GM12891 (cell line): ENCODE data around the gene ATRNL1.

Source experiments
- DNase-seq: peaks from one replicate; pipeline ENCODE4 v3.0.0; 2011; ENCODE audit warnings: low spot score; ENCODE audit not compliant: insufficient read length
- FAIRE-seq: peaks from 2 replicates; lab custom pipeline; 2011; peaks lifted over from hg19 to GRCh38; lab: Jason Lieb, UNC
- PAX5 ChIP-seq: IDR thresholded peaks from 2 replicates; pipeline ENCODE4 v1.6.1; 2011; ENCODE audit warnings: low read length, moderate library complexity, mild to moderate bottlenecking; ENCODE audit not compliant: insufficient read depth, severe bottlenecking
- POLR2A ChIP-seq: IDR thresholded peaks from 2 replicates; pipeline ENCODE4 v1.6.1; 2011; ENCODE audit warnings: low read depth, low read length, control low read depth
- POLR2AphosphoS5 ChIP-seq: IDR thresholded peaks from 2 replicates; pipeline ENCODE4 v1.6.1; 2011; ENCODE audit warnings: low read depth, low read length, control low read depth
- POU2F2 ChIP-seq: IDR thresholded peaks from 2 replicates; pipeline ENCODE4 v1.6.1; 2011; ENCODE audit warnings: low read depth, mild to moderate bottlenecking, control low read depth, low read length, moderate library complexity
- SPI1 ChIP-seq: IDR thresholded peaks from 2 replicates; pipeline ENCODE4 v1.6.1; 2011; ENCODE audit warnings: low read depth, low read length, control low read depth
- TAF1 ChIP-seq: IDR thresholded peaks from 2 replicates; pipeline ENCODE4 v1.6.1; 2011; ENCODE audit warnings: low read depth, low read length, control low read depth

Gene ATRNL1

DNA sequence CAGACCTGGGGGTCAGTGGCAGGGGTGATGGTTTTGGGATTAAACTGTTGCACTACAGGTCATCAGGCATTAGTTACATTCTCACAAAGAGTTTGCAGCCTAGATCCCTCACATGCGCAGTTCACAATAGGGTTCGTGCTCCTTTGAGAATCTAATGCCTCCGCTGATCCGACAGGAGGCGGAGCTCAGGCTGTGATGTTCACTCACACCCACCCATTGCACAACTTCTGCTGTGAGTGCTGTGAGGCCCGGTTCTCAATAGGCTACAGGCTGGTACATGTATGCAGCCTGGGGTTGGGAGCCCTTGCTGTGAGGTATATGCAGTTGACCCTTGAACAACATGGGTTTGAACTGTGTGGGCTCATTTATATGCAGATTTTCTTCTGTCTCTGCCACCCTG, 763.4 kb downstream of the ATRNL1 start:
- no peak for TF ChIP-seq POLR2AphosphoS5
- TF ChIP-seq POU2F2 = no peak
- no peak for TF ChIP-seq POLR2A
- TF ChIP-seq PAX5 = no peak
- TF ChIP-seq TAF1 = no peak
- no peak for TF ChIP-seq SPI1
- FAIRE-seq = no peak
- DNase-seq = no peak

DNA sequence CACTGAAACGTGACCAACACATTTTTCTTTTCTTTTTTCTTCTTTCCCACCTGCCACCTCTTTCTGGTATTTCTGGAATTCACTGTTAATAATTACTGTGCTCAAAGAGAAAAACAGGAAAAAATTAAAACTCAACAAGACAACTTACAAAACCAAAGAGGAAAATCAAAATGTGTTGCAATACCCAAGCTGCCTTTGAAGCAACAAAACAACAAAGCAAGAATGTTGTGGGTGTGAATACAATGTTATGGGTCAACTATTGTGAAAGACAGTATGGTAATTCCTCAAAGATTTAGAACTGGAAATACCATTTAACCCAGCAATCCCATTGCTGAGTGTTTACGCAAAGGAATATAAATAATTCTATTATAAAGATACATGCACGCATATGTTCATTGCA, 764.7 kb downstream of the ATRNL1 start:
- no peak for DNase-seq
- no peak for FAIRE-seq
- TF ChIP-seq TAF1 = no peak
- no peak for TF ChIP-seq POLR2A
- TF ChIP-seq PAX5 = no peak
- TF ChIP-seq SPI1 = no peak
- TF ChIP-seq POU2F2 = no peak
- no peak for TF ChIP-seq POLR2AphosphoS5

DNA sequence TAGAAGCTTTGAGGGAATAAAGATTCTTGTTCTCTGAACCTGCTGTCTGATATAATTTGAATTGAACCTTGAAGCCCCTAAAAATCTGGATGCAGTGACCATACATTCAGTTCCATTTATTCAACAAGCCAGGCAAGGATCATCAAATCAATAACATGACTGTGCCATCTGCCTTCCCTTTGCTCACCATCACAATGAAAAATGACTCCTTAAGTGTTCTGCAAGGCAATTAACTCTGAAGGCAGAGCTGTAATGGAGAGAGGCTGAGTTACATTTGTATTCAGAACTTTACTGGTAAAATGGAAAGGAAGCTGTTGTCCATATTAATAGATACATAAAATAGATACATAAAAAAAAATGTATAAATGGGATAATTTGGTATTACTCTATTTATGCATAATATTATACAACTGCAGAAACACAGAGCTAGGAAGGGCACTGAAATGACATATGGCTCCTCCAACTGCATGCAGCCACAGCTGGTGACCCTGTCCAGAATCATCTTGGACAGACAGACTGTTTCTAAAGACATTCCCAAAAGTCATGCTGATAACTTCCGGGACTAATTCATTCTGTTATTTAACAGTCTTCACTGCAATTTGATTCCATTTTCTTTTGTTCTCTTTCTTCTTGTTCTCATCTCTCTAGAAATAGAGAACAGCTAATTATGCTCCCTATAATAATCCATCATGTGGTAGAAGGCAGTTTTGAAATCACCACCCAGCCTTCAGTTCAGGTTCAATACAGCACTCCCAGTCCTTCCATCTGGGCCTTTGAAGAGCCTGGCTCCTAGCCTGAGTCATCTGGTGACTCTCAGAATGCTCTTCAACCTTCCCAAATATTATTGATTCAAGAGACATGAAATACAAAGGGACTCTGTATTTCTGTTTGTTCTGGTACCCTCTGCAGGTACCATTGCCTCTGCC, 767.3 kb downstream of the ATRNL1 start:
- DNase-seq = no peak

DNA sequence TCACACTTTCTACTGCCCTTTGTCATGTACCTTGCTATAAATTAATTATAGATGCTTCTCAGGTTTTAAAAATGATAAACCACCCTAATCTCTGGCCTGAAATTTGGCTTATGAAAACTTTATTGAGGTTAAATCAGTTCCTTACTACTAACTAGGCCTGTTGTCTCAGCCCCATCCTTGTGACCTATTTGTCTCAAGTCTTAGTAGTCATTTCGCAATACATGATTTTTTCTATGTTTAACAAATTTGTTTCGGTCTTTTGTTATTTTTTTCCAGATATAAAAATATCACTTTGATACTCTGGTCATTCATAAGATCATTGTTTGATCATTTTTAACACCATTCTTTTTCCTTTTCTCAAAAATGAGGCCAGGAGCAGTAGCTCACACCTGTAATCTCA, 768.3 kb downstream of the ATRNL1 start:
- DNase-seq (no peak), FAIRE-seq (no peak)
- TF ChIP-seq PAX5 (no peak), POU2F2 (no peak), POLR2AphosphoS5 (no peak), SPI1 (no peak)

More for the DNA sequence above, 767.3 kb downstream of the ATRNL1 start:
- TF ChIP-seq PAX5 = no peak
- no peak for TF ChIP-seq SPI1
- no peak for TF ChIP-seq POU2F2
- no peak for TF ChIP-seq POLR2AphosphoS5
- TF ChIP-seq POLR2A = no peak
- no peak for TF ChIP-seq TAF1
- no peak for FAIRE-seq

DNA sequence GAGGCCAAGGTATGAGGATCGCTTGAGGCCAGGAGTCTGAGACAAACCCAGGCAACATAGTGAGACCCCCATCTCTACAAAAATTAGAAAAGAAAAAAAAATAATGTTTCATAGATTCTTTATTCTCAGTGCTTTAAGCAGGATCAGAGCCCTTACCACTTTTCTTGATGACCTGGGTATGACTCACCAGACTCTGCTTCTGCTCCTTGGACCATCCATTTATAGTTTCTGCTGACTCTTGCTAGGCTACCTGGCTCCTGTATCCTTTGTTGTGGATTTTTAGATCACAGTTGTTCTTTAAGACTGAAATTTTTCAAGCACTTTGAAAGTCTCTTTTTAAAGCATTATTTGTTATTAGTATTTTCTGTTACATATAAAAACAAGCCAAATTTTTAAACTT, 768.7 kb downstream of the ATRNL1 start:
- DNase-seq (no peak), FAIRE-seq (no peak)

DNA sequence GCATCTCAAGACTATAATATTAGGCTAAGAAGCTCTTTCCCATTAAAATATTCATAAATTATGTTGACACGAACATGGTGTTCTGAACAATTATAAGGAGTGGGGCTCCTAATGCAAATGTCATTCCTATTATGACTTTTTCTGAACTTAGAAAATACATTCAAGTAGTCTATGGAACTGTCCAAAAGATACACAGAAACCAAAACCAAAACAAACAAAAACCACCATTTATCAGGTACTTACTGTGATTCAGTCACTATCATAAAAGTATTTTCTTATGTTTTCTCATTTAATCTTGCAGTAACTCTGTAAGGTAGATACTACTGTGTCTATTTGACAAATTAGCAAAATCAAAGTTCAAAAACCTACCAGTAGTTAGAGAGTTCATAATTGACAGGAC, 773.0 kb downstream of the ATRNL1 start:
- FAIRE-seq = no peak

More for the DNA sequence above, 768.7 kb downstream of the ATRNL1 start:
- TF ChIP-seq POLR2A (no peak), POU2F2 (no peak), PAX5 (no peak), TAF1 (no peak), SPI1 (no peak), POLR2AphosphoS5 (no peak)

DNA sequence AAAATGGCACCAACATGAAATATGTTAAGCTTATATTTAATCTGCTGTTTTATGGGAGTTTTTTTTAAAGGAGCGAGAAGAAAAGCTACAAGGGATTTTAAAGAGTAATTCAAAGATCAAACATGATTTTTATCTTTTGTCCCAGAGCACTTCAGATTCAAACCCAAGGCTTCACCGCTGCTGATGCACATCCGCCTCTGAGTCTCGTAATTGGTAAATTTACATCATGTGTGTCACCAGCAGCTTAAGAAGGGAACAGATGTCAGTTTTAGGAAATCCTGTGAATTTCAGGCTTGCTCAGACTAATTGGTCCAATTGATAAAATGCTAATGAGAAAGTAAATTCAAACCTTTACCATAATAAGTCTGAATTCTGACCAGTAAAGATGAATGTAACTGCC, 773.5 kb downstream of the ATRNL1 start:
- DNase-seq (no peak), FAIRE-seq (no peak)
- TF ChIP-seq TAF1 (no peak), SPI1 (no peak), POU2F2 (no peak), PAX5 (no peak), POLR2A (no peak), POLR2AphosphoS5 (no peak)

More for the DNA sequence above, 773.0 kb downstream of the ATRNL1 start:
- TF ChIP-seq POLR2A = no peak
- no peak for TF ChIP-seq POU2F2
- TF ChIP-seq SPI1 = no peak
- no peak for TF ChIP-seq POLR2AphosphoS5
- TF ChIP-seq PAX5 = no peak
- TF ChIP-seq TAF1 = no peak
- DNase-seq = no peak

DNA sequence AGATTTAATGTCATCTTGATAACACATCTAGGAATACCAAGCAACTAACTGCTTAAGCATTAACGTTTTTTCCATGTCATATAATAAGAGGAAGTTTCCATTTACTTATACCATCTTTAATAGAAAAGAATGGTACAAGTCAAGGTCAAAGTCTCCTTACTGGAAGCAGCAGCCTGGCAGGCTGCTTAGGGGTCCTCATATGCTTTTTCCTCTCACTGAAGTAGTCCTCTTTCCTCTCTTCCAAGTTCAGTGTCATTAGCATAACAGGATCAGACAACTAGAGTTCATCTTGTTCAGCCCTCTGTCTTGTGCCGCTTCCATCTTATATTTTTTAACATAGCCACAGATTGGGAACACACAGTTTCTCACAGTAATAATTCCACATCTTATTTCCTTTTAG, 774.1 kb downstream of the ATRNL1 start:
- TF ChIP-seq POLR2AphosphoS5 (no peak), PAX5 (no peak), TAF1 (no peak), SPI1 (no peak)
- no peak for DNase-seq
- no peak for FAIRE-seq

DNA sequence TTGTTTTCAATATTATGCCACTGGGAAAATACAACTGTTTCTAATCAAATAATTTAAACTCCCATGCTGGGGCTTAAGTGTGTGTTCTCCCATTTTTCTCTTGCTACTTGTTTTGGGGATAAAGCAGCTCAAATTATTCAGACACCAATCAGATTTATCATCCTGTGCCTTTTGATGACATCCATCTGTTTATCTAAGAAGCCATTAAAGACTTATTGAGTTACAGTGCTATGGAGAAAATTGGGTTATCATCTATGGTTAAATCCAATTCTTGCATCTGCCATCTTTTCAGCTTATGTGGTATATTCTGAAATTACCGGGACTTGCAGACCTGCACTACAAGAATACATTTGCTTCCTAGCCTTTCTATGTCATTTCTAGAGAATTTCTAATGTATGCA, 778.7 kb downstream of the ATRNL1 start:
- no peak for TF ChIP-seq PAX5
- TF ChIP-seq POLR2AphosphoS5 = no peak
- TF ChIP-seq SPI1 = no peak
- no peak for TF ChIP-seq TAF1
- no peak for TF ChIP-seq POLR2A
- TF ChIP-seq POU2F2 = no peak
- DNase-seq (no peak), FAIRE-seq (no peak)

DNA sequence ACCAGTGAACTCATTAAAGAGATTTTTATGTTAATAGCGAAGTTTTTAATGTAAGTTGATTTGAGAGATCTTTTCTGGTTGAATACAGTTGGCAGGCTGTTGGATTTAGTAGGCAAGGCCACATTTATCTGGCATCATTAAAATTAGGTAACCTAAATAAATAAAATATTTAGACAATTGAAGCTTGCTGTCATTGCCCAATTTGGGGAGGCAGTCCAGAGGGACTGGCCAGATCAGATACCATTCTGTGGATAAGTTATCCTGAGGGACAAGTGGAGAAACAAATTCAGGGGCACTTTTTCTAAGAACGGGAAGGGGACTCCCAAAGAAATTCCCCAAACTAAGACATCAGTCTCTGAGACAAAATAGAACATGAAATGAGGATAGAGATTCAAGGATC, 782.0 kb downstream of the ATRNL1 start:
- TF ChIP-seq PAX5 (no peak), POU2F2 (no peak), TAF1 (no peak), SPI1 (no peak), POLR2AphosphoS5 (no peak), POLR2A (no peak)
- FAIRE-seq (no peak), DNase-seq (no peak)
